Epithelial cell of prostate (primary cell): ENCODE results near the gene TWSG1.
"Not testable (repeated sequence)": the region's sequence is repeated elsewhere in the genome, so short reads cannot be mapped to it uniquely, and the experiment has no call there.

Experiments
- DNase-seq: peaks from one replicate; pipeline ENCODE4 v3.0.0-alpha.2; 2011; ENCODE audit warnings: low read depth, low spot score
- H3K27ac ChIP-seq: fragments of 450-650 bp; 2 replicates; pipeline ENCODE4 v1.5.1; 2017; ENCODE audit warnings: mild to moderate bottlenecking

TWSG1 gene

GRCh38 chr18:9380621-9381395 is 46.2 kb downstream of the TWSG1 start:
- no peak for DNase-seq
- H3K27ac ChIP-seq: no peak overlapping the region

GRCh38 chr18:9386879-9387278 is 52.3 kb downstream of the TWSG1 start:
- no peak overlapping the region for H3K27ac ChIP-seq
- no peak for DNase-seq

DNA sequence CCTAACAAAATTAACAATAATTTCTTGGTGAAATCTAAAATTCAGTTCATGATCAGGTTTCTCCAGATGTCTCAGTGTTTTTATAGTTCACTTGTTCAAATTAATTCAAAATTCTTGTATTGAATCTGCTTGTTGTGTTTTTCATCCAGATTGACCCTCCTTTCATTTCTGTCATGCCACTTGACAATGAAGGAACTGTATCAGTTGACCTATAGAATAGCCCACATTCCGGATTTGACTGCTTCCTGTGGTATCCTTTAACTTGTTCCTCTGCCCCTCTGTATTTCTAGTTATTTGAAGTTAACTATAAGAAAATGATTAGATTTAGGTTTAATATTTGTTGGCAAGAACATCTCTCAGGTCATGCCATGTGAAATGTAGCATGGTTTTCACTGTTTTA is 53.3 kb downstream of the TWSG1 start:
- H3K27ac ChIP-seq: no peak overlapping the region
- DNase-seq: no peak

DNA sequence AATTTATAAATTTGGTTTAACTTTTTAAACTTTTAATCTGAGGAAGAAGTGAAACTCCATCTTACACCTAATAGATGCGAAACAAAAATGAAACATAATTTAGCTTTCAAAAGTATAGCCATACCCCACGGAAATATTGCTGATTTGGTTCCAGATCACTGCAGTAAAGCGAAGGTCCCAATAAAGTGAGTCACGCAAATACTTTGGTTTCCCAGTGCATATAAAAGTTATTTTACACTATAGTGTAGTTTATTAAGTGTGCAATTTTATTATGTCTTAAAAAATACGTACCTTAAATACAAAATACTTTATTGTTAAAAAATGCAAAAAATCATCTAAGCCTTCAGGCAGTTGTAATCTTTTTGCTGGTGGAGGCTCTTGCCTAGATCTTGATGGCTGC is 55.1 kb downstream of the TWSG1 start:
- no peak overlapping the region for H3K27ac ChIP-seq
- no peak for DNase-seq

DNA sequence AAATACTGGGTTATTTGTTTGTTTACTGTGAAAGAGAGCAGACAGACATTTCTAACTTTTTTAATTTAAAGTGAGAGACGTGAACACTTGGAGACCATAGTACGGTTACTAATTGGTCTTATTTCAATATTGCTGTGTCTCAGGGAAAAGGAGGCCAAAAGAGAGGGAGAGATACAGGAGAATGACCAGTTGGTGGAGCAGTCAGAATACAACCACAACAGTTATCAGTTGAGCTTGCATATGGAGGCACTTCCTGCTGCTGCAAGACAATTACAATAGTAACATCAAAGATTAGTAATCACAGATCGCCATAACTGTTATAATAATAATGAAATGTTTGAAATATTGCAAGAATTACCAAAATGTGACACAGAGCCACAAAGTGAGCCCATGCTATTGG is 58.2 kb downstream of the TWSG1 start:
- DNase-seq: no peak
- no peak overlapping the region for H3K27ac ChIP-seq

DNA sequence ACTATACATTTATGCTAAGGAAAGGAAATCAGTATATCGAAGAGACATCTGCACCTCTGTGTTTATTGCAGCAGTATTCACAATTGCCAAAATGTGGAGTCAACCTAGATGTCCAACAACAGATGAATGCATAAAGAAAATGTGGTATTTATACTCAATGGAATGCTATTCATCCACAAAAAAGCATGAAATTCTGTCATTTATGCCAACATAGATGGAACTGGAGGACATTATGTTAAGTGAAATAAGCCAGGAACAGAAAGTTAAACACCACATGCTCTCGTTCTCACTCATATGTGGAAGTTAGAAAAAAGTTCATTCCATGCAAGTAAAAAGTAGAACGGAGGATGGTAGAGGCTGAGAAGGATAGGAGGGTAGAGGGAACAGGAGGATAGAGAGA is 59.5 kb downstream of the TWSG1 start:
- no peak overlapping the region for H3K27ac ChIP-seq
- no peak for DNase-seq

DNA sequence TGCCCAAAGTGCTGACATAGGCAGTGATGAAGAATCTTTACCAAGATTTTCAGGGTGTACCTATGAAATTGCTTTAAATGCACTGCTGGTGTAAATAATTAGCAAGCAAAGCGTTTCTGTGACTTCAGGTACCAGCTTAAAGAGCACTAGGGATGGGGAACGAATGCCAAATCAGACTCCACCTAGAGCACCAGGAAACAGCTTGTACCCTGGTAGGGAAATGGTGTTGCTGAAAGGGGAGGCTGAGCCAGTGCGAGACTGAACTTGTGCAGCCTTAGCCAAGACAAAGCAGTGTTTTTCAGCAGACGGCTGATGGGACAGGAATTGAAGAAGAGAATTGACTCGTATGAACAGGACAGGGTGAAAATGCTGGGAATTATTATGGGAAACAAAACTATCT is 65.6 kb downstream of the TWSG1 start:
- H3K27ac ChIP-seq: no peak overlapping the region
- no peak for DNase-seq

DNA sequence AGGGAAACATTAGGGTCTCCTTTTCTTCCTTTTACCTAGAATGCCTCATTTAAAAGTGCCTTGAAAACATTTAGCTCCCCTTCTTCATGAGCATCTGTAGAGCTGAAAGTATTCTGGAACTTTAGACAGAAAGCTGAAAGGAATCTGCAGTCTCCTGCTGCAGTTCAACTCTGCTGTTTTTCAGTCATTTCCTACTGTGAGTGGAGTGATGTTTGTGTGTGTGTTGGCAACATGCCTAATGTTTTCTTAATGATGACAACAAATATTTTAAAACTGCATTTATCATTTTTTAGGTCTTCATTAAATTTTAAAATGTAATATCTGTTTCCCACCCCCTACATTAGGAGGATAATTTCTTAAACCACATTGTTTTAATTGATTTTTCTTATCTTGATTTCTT is 66.6 kb downstream of the TWSG1 start:
- no peak overlapping the region for H3K27ac ChIP-seq
- no peak for DNase-seq

DNA sequence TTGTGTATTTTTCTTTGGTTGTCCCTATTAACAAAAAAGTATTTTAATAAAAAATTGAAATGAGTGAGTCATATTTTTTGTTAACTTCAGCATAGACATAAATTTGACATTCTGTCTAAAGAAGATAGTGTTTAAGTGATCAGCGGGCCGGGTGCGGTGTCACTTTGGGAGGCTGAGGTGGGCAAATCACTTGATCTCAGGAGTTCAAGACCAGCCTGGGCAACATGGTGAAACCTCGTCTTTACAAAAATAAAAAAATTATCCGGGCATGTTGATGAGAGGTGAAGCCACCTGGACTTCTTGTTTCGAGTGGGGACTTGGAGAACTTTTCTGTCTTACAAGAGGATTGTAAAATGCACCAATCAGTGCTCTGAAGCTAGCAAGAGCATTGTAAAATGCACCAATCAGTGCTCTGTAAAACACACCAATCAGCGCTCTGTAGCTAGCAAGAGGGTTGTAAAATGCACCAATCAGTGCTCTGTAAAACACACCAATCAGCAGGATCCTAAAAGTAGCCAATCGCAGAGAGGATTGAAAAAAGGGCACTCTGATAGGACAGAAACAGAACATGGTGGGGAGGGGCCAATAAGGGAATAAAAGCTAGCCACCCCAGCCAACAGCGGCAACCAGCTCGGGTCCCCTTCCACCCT is 67.9 kb downstream of the TWSG1 start:
- not testable (repeated sequence) for H3K27ac ChIP-seq, DNase-seq

GRCh38 chr18:9403795-9404564 is 69.4 kb downstream of the TWSG1 start:
- no peak for DNase-seq

DNA sequence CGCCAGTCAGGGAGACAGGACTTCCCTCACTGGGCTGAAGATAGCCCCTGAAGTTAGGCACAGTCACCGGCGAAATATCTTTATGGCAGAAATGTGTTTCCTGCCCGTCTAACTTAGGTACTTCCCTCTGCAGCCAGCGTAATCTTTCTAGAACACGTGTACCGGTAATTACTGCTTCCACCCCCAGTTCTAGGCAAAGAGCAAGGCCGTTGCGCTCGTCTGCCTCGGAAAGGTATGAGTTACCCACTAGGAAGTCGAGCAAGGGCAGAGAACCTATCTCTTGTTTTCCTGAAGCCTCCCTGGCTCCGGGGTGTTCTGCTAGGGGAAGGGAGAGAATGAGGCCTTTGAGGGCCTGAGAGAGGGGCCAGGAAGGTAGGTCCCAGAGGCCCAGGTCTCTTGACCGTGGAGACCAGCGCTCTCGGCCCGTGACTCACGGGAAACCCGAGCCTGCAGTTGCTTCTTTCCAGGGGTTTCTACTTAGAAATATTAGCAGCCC is 70.0 kb downstream of the TWSG1 start:
- no peak for DNase-seq
- H3K27ac ChIP-seq: no peak overlapping the region

More at GRCh38 chr18:9403795-9404564, 69.4 kb downstream of the TWSG1 start:
- H3K27ac ChIP-seq: no peak overlapping the region

- DNase-seq: no peak
- H3K27ac ChIP-seq: no peak overlapping the region
Measured at GRCh38 chr18:9405130-9405529, 70.6 kb downstream of the TWSG1 start.

- DNase-seq: no peak
- H3K27ac ChIP-seq: no peak overlapping the region
Measured at GRCh38 chr18:9405977-9406376, 71.4 kb downstream of the TWSG1 start.

DNA sequence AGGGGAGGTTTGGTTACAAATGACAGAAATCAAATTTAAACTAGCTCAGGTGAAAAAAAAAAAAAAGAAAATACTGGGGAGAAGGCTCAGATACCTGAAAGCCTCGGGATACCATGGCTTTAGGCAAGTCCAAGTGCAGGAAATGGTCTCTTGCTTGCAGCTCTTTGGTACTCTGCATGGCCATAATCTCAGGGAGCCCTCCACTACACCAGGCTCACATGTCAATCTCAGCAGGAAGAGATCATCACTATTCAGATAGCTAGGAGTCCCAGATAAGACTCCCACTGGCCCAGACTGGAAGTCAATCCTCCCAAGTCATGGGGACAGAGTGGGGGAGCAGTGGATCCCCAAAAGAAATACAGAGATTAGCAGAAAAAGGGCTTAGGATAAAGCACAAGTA is 75.9 kb downstream of the TWSG1 start:
- no peak overlapping the region for H3K27ac ChIP-seq
- DNase-seq: no peak

- H3K27ac ChIP-seq: no peak overlapping the region
- DNase-seq: no peak
Measured at GRCh38 chr18:9413576-9413975, 79.0 kb downstream of the TWSG1 start.

GRCh38 chr18:9416563-9417072 is 82.0 kb downstream of the TWSG1 start:
- no peak overlapping the region for H3K27ac ChIP-seq
- no peak for DNase-seq

- DNase-seq: no peak
- H3K27ac ChIP-seq: no peak overlapping the region
Measured at GRCh38 chr18:9417073-9417851, 82.7 kb downstream of the TWSG1 start.

DNA sequence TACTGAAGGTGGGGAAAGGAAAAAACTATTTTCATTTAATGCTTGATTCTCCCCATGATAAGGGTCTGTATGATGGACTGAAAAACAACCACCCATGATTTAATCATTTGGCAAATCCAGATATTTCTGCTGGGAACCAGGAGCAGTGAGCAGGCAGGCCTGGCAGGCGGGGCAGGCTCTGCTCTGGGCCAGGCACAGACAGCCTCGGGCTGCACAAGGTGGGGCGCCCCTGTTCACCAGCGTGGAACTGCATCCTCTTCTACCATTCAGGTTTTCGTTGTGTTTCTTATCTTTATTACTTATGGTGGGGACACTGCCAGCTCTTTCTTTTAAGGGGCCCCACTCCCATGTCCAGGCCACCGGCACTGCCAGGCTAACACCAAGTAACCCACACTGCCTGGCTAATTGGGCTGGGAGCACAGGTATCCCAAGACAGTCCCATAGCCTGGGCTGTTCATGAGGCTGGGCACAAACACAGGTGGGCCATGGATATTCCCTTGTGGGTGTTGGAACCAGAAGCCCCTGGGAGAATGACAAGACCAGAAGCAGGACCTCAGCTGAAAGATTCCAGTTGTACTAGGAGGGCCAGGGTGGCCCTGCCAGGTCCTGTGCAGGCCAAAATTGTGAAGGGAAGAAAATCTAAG is 83.6 kb downstream of the TWSG1 start:
- no peak overlapping the region for H3K27ac ChIP-seq
- no peak for DNase-seq

DNA sequence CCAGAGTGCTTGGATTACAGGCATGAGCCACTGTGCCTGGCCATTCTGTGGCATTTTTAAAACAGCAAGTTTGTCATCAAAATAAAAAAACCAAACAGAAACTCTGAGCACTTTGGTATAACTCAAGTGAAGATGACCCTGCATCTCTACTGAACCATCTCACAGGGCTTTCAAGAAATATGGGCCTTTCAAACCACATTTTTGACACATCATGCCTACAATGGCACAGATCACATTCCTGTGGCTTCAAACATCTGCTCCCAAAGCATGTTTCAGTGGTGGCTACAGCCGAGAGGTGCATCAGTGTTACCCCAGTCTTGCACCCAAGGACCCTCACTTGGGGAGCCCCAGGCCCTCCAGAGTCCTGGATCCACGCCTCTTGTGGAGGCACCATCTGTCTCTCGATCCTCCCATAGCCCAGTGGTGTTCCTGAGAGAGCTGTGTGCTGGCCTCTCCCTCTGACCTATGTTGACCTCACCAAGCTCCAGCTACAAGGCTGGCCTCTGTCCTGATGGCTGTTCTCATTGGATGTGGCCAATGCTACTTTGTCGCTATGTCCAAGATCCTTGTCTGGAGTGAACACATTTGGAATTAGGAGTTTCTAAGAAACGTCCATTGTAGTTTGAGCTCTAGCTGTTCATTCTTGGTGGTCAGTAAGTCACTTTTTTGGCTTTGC is 85.5 kb downstream of the TWSG1 start:
- H3K27ac ChIP-seq: no peak overlapping the region
- DNase-seq: no peak
